PC-9 (cell line): ENCODE measurements around the gene COIL. TPM values are rescaled to one million over a fixed set of nuclear protein-coding genes. Genes with fewer than 3 reads are reported as not detected.

Experiments used
- BruUV-seq: library from RNA; stranded (reverse); fragments of 400-500 nt; replicated peaks from 2 replicates; lab custom pipeline; 2021; lab: Mats Ljungman, UMichigan
- CTCF ChIA-PET: fragments of 300-600 bp; sonication (Branson Sonifier 250); formaldehyde crosslinking; loops from one replicate; lab custom pipeline; 2022; ENCODE audit warnings: antibody characterized with exemption; lab: Charles Lee
- POLR2A ChIA-PET: fragments of 300-600 bp; sonication (Branson Sonifier 250); formaldehyde crosslinking; loops from one replicate; lab custom pipeline; 2022; ENCODE audit warnings: antibody characterized with exemption; ENCODE audit not compliant: unreplicated experiment; lab: Charles Lee
- DNase-seq, 2 experiments: peaks; one replicate each; pipeline versions ENCODE4 v3.0.0 to v3.0.0-alpha.2; 2015 to 2022; ENCODE audit warnings: mixed read lengths in 1 of 2
- H2AFZ ChIP-seq: fragments of 200-600 bp; sonication (generic); 2 replicates; pipeline ENCODE4 v1.8.1; 2017; ENCODE audit warnings: antibody characterized with exemption
- H3F3A ChIP-seq: fragments of 200-600 bp; sonication (generic); 2 replicates; pipeline ENCODE4 v1.8.1; 2017; ENCODE audit warnings: antibody characterized with exemption, mild to moderate bottlenecking, low read depth; ENCODE audit not compliant: insufficient read depth
- H3K27ac ChIP-seq: fragments of 200-600 bp; sonication (generic); 2 replicates; pipeline ENCODE4 v1.6.1; 2016; ENCODE audit warnings: mixed run types
- H3K27me3 ChIP-seq: fragments of 200-600 bp; sonication (generic); 2 replicates; pipeline ENCODE4 v1.6.1; 2016; ENCODE audit warnings: low read depth, mixed run types; ENCODE audit not compliant: insufficient read depth
- H3K36me3 ChIP-seq: fragments of 200-600 bp; sonication (generic); 2 replicates; pipeline ENCODE4 v1.6.1; 2016; ENCODE audit warnings: low read depth, mixed run types
- H3K4me1 ChIP-seq: fragments of 200-600 bp; sonication (generic); replicated peaks from 2 replicates; pipeline ENCODE4 v1.6.1; 2016; ENCODE audit warnings: mixed run types; ENCODE audit not compliant: insufficient read depth
- H3K4me2 ChIP-seq: fragments of 200-600 bp; sonication (generic); 2 replicates; pipeline ENCODE4 v1.6.1; 2017; ENCODE audit warnings: mixed run types
- H3K4me3 ChIP-seq: fragments of 200-600 bp; sonication (generic); 2 replicates; pipeline ENCODE4 v1.6.1; 2016; ENCODE audit warnings: mixed run types
- H3K79me2 ChIP-seq: fragments of 200-600 bp; sonication (generic); 2 replicates; pipeline ENCODE4 v1.6.1; 2017; ENCODE audit warnings: low read depth, mixed run types
- H3K9me2 ChIP-seq: fragments of 200-600 bp; sonication (generic); 2 replicates; pipeline ENCODE4 v1.8.1; 2017; ENCODE audit warnings: mild to moderate bottlenecking; ENCODE audit not compliant: insufficient read depth
- H3K9me3 ChIP-seq: fragments of 200-600 bp; sonication (generic); 2 replicates; pipeline ENCODE4 v1.8.1; 2016; ENCODE audit warnings: low read depth; ENCODE audit not compliant: insufficient read depth
- H4K20me1 ChIP-seq: fragments of 200-600 bp; sonication (generic); 2 replicates; pipeline ENCODE4 v1.8.1; 2017; ENCODE audit not compliant: insufficient read depth
- CTCF ChIP-seq: fragments of 200-600 bp; sonication (generic); conservative IDR thresholded peaks from 2 replicates; pipeline ENCODE4 v1.6.1; 2017; ENCODE audit warnings: mixed run types, antibody characterized with exemption, mild to moderate bottlenecking, moderate library complexity
- EZH2 ChIP-seq: fragments of 200-600 bp; sonication (generic); IDR thresholded peaks from 2 replicates; pipeline ENCODE4 v1.8.0; 2017; ENCODE audit warnings: antibody characterized with exemption, low read depth
- intact Hi-C: fragments of 100-400 bp; cut with micrococcal nuclease; formaldehyde crosslinking; loops from one replicate; pipeline ENCODE4 v1.10.0; 2022; ENCODE audit not compliant: unreplicated experiment
- total RNA-seq: library from RNA; stranded (reverse); gene quantifications from 2 replicates; pipeline ENCODE4 v1.2.3, GENCODE V29; 2021

Gene COIL
- total RNA-seq, 1 experiment from 2014 or later = 19.0 TPM

- no peaks in the 10 kb centered on the region for H3K4me1 ChIP-seq
- no peaks in the 10 kb centered on the region for H3K79me2 ChIP-seq
- no peak overlapping the region for H3K4me2 ChIP-seq
- no peak overlapping the region for H3K27ac ChIP-seq
- ChIA-PET CTCF (no interaction called here), POLR2A (no interaction called here)
- no peaks in the 10 kb centered on the region for H3K36me3 ChIP-seq
- no peak overlapping the region for H2AFZ ChIP-seq
- no peaks in the 10 kb centered on the region for H3K9me3 ChIP-seq
- no TSS peak for BruUV-seq
- H3K4me3 ChIP-seq = no peak overlapping the region
- TF ChIP-seq EZH2 = no peak
- TF ChIP-seq CTCF = no peak
- no peaks in the 10 kb centered on the region for H3K9me2 ChIP-seq
- no peaks in the 10 kb centered on the region; the same call in 1 of the 2 replicates for H3F3A ChIP-seq
- intact Hi-C loops = no loop called here
- no peaks in the 10 kb centered on the region for H3K27me3 ChIP-seq
- no peaks in the 10 kb centered on the region for H4K20me1 ChIP-seq
- no peak for DNase-seq
These were observed 42.1 kb upstream of the COIL start for GRCh38 chr17:57002904-57003303.

DNA sequence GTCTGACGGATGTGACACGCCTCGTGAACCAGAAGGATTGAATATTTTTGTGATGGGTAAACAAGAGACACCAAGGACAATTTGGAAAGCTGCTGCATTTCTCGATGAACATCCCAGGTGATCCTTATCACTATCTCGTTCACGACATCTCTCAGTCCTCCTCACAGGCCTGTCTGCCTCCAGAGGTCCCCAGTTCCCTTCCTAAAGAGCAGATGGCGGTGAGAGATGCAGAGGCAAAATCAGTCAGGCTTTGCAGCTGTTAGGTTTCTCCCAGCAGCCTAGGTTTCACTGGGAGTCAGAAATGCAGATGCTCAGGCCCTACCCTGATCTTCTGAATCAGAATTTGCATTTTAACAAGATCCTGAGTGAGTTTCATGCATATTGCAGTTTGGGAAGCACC is 40.7 kb upstream of the COIL start:
- Histone ChIP-seq H3F3A (no peaks in the 10 kb centered on the region), H3K9me3 (no peaks in the 10 kb centered on the region), H2AFZ (no peak overlapping the region), H3K27me3 (no peaks in the 10 kb centered on the region), H3K4me3 (no peak overlapping the region), H3K27ac (no peak overlapping the region), H4K20me1 (no peaks in the 10 kb centered on the region), H3K36me3 (no peaks in the 10 kb centered on the region), H3K4me2 (no peak overlapping the region), H3K79me2 (no peaks in the 10 kb centered on the region), H3K9me2 (no peaks in the 10 kb centered on the region), H3K4me1 (no peaks in the 10 kb centered on the region)
- ChIA-PET CTCF (no interaction called here), POLR2A (no interaction called here)
- intact Hi-C loops = no loop called here
- BruUV-seq = no TSS peak
- no peak for TF ChIP-seq CTCF
- no peak for TF ChIP-seq EZH2
- no peak for DNase-seq

DNA sequence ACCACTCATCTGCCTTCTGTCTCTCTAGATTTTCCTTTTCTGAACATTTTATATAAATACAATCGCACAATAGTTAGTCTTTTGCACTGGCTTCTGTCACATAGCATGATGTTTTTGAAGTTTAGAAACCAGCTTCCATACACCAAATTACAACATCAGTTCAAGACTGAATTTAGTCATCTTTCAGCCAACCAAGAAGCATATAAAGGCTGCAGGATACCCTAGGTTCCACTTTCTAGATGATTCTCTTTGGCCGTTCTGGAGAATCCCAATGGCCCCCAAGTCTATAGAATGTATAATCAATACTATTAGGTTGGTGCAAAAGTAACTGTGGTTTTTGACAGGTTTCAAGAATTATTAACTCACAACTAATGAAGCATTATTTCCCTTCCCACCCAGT is 36.5 kb upstream of the COIL start:
- Histone ChIP-seq H3F3A (peaks cover 9% of the 10 kb centered on the region), H3K9me2 (no peaks in the 10 kb centered on the region), H3K79me2 (no peaks in the 10 kb centered on the region), H3K36me3 (no peaks in the 10 kb centered on the region), H3K4me2 (no peak overlapping the region), H2AFZ (no peak overlapping the region), H3K4me3 (no peak overlapping the region), H3K9me3 (no peaks in the 10 kb centered on the region), H4K20me1 (no peaks in the 10 kb centered on the region), H3K27me3 (no peaks in the 10 kb centered on the region), H3K4me1 (peaks cover 10% of the 10 kb centered on the region), H3K27ac (no peak overlapping the region)
- no peak for DNase-seq
- CTCF ChIA-PET = no interaction called here
- POLR2A ChIA-PET = no interaction called here
- intact Hi-C loops = no loop called here
- TF ChIP-seq EZH2 = no peak
- no peak for TF ChIP-seq CTCF
- no TSS peak for BruUV-seq
